Measurements from ENCODE around the gene EPHB1. TPM values are rescaled to one million over a fixed set of nuclear protein-coding genes. Genes with fewer than 3 reads are reported as not detected.

The EPHB1 gene
- total and polyA plus RNA-seq, 2 of the 13 experiments (the other 11 are each of a cell fraction or from before 2014, with no cell fraction given) = 0.07 to 0.21 TPM

- TF ChIP-seq ZBTB25 (CRISPR knock-in tag; IDR thresholded peaks at IDR 0.05) (no peak), CENPT (CRISPR knock-in tag; IDR thresholded peaks at IDR 0.05; ENCODE audit: low read depth) (no peak), ZNF282 (IDR thresholded peaks at IDR 0.05; ENCODE audit: partially characterized antibody) (no peak), ZFP36L1 (CRISPR knock-in tag; IDR thresholded peaks at IDR 0.05) (no peak), ZBTB33 (CRISPR knock-in tag; IDR thresholded peaks at IDR 0.05) (no peak)
Observed at GRCh38 chr3:134867277-134867676, 72.2 kb downstream of the EPHB1 start (continued).

- intact Hi-C loops (cut with micrococcal nuclease; ENCODE audit: unreplicated experiment) = no loop called here
- Histone ChIP-seq H3K9ac (ENCODE audit: insufficient read depth, low read depth, low read length) (no peak overlapping the region), H3K79me2 (ENCODE audit: insufficient read depth, low read length) (no peaks in the 10 kb centered on the region), H3K27ac (ENCODE audit: extremely low read length, insufficient read depth, low read length) (no peak overlapping the region), H3K4me2 (ENCODE audit: low read depth, low read length) (no peak overlapping the region), H2AFZ (ENCODE audit: low read length) (no peak overlapping the region), H3K27me3 (ENCODE audit: control insufficient read depth in 1 of 2, insufficient read depth in 2 of 2, low read length in 2 of 2) (peaks cover 0 to under 1% of the 10 kb centered on the region in 2 experiments; a peak in 1 of 5 replicates), H3K9me3 (ENCODE audit: low read length) (no peaks in the 10 kb centered on the region), H4K20me1 (ENCODE audit: insufficient read depth, low read length) (no peaks in the 10 kb centered on the region), H3K4me1 (ENCODE audit: insufficient read depth, low read length) (no peaks in the 10 kb centered on the region), H3K4me3 (replicated peaks in 1 of 3; ENCODE audit: insufficient read depth in 1 of 3, low read depth in 2 of 3, low read length in 3 of 3) (no peak overlapping the region), H3K36me3 (replicated peaks in 1 of 2; ENCODE audit: control insufficient read depth in 1 of 2, insufficient read depth in 2 of 2, low read length in 2 of 2) (no peaks in the 10 kb centered on the region)
- ATAC-seq (no peak), DNase-seq (ENCODE audit: low spot score) (no peak), FAIRE-seq (no peak)
- BruUV-seq (replicated peaks) = no TSS peak
- in situ Hi-C loops (cut with HindIII; ENCODE audit: extremely low pct_ligation_motif_present, low pct_unique_long_range_greater_than_20kb) = no loop called here
- ChIA-PET CTCF (ENCODE audit: low intra/inter-chr PET ratio, low total read pairs) (no interaction called here), POLR2A (no interaction called here)
- no peak for TF ChIP-seq AHDC1 (CRISPR knock-in tag; IDR thresholded peaks at IDR 0.05; ENCODE audit: borderline replicate concordance)
- TF ChIP-seq ZNF230 (CRISPR knock-in tag; IDR thresholded peaks at IDR 0.05) = no peak
- 35% methylated on average over 3 of the region's 4 CpGs for WGBS (ENCODE audit: low lambda C conversion rate)
Observed at GRCh38 chr3:134869153-134869726, 74.2 kb downstream of the EPHB1 start.
